Activated naive CD8-positive, alpha-beta T cell treated with anti-CD3 and anti-CD28 coated beads, Interleukin-2, amount 10 ng/mL, durations not matched to agents 7 days and 5 days (primary cell): ENCODE measurements around the gene PACS1. TPM values are rescaled to one million over a fixed set of nuclear protein-coding genes. Genes with fewer than 3 reads are reported as not detected.

Experiments
- ATAC-seq: fragments of 150-1000 bp; cut with Tn5 transposase; one replicate; pipeline ENCODE4 v1.10.0; 2021; ENCODE audit warnings: low read depth, moderate library complexity
- POLR2A ChIA-PET: fragments of 350-600 bp; sonication (Branson Sonifier 250); formaldehyde crosslinking; loops from one replicate; lab custom pipeline; 2021; ENCODE audit warnings: antibody characterized with exemption; lab: Charles Lee
- DNase-seq: peaks from one replicate; pipeline ENCODE4 v3.0.0; 2021
- H3K27ac Mint-ChIP-seq: one replicate; pipeline ENCODE4 v1.8.0; 2022; ENCODE audit warnings: mild to moderate bottlenecking, mixed read lengths
- H3K27me3 Mint-ChIP-seq: one replicate; pipeline ENCODE4 v1.8.0; 2022; ENCODE audit warnings: mild to moderate bottlenecking, moderate library complexity, mixed read lengths
- H3K36me3 Mint-ChIP-seq: one replicate; pipeline ENCODE4 v1.8.0; 2021; ENCODE audit warnings: mild to moderate bottlenecking, mixed read lengths
- H3K4me1 Mint-ChIP-seq: one replicate; pipeline ENCODE4 v1.8.0; 2021; ENCODE audit warnings: mixed read lengths
- H3K4me3 Mint-ChIP-seq: one replicate; pipeline ENCODE4 v1.8.0; 2022; ENCODE audit warnings: mild to moderate bottlenecking, moderate library complexity, mixed read lengths
- H3K9me3 Mint-ChIP-seq: one replicate; pipeline ENCODE4 v1.8.0; 2021; ENCODE audit warnings: mixed read lengths
- total RNA-seq, 2 experiments: library from RNA; stranded (reverse); gene quantifications; one replicate each; pipeline ENCODE4 v1.2.3, GENCODE V29; 2021

PACS1 gene
- total RNA-seq, 2 experiments from 2014 or later, result 138 to 162 TPM

DNA sequence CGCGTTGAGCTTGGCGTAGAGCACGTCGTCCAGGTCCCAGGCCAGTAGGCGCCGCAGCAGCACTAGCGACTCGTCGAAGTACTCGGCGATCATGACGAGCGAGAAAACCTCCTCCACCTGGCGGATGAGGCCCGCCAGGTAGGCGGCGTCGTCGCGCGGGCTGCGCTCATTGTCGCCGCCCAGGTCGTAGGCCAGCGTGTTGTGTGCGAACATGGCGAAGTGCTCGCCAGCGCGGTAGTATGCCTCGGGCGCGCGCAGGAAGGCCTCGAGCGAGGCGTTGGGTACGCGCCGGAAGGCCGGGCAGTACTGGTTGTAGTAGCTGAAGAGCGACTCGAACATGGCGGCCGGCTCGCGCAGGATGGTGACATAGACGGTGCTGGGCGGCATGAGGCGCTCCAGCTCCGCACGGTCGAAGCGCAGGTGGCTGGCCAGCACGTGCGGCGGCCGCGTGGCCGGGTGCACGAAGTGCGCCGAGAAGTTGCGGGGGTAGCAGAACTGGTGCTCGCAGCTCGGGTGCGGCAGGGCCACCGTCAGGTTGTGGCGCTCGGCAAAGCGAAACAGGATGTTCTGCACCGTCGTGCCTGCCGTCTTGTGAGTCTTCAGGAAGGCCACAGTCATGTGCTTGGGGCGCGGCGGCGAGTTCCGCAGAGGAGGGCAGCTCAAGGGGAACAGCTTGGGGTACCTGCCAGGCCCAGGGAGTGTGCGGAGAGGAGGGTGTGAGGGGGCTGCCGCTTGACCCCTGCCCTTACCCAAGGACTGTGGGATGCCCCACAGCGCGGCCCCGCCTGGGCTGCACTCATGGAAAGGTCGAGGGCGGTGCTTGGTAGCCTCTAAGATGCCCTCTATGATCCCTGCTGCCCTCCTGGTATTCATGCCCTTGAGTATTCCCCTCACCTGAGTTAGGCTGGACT lies 26.8 kb upstream of the PACS1 start:
- peaks cover 22% of the 10 kb centered on the region for H3K27me3 Mint-ChIP-seq
- peaks cover 6% of the 10 kb centered on the region for H3K4me1 Mint-ChIP-seq
- H3K9me3 Mint-ChIP-seq, result no peaks in the 10 kb centered on the region
- no peaks in the 10 kb centered on the region for H3K36me3 Mint-ChIP-seq
- POLR2A ChIA-PET, result no interaction called here
- no peak for ATAC-seq
- no peak for DNase-seq
- H3K27ac Mint-ChIP-seq, result no peak overlapping the region
- H3K4me3 Mint-ChIP-seq, result no peak overlapping the region

DNA sequence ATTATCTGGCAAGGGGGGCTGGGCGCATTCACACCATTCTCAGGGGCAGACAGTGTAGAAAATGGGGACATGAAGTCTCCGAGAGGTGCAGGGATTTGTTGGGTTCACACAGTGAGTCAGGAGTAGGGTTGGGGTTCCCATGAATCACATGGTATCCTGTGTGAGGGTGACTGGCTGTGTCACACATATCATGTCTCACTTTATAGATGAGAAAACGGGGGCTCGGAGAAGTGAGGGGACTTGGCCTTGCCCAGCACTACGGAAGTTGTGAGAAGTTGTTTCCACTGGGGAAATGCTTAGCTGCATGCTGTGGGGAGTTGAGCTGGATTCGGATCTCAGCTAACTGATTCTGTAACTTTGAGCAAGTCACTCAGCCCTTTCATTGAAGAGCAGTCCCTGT lies 25.3 kb upstream of the PACS1 start:
- Mint-ChIP-seq H3K36me3 (no peaks in the 10 kb centered on the region), H3K27ac (no peak overlapping the region), H3K4me1 (peaks cover 10% of the 10 kb centered on the region), H3K9me3 (no peaks in the 10 kb centered on the region), H3K4me3 (peak overlapping the region; percentile 18), H3K27me3 (peaks cover 23% of the 10 kb centered on the region)
- DNase-seq (no peak), ATAC-seq (peak; percentile 8)
- POLR2A ChIA-PET, result no interaction called here

- no peaks in the 10 kb centered on the region for H3K36me3 Mint-ChIP-seq
- POLR2A ChIA-PET, result no interaction called here
- H3K27ac Mint-ChIP-seq, result no peak overlapping the region
- DNase-seq, result peak; percentile 84
- ATAC-seq, result peak; percentile 90
- peaks cover 10% of the 10 kb centered on the region for H3K4me1 Mint-ChIP-seq
- peaks cover 21% of the 10 kb centered on the region for H3K27me3 Mint-ChIP-seq
- H3K4me3 Mint-ChIP-seq, result peak overlapping the region; percentile 18
- H3K9me3 Mint-ChIP-seq, result no peaks in the 10 kb centered on the region
Observed at GRCh38 chr11:66045177-66045639, 24.9 kb upstream of the PACS1 start.

GRCh38 chr11:66046901-66047300 lies 23.2 kb upstream of the PACS1 start:
- peaks cover 20% of the 10 kb centered on the region for H3K4me1 Mint-ChIP-seq
- H3K4me3 Mint-ChIP-seq, result no peak overlapping the region
- H3K9me3 Mint-ChIP-seq, result no peaks in the 10 kb centered on the region
- no peak for DNase-seq
- H3K27me3 Mint-ChIP-seq, result peaks cover 14% of the 10 kb centered on the region
- ATAC-seq, result no peak
- POLR2A ChIA-PET, result interaction anchor here (1.8 kb wide), 1 partner anchor 44 kb away, joined by 6 read pairs; the partner anchor contains the start of genes BANF1 and EIF1AD
- H3K36me3 Mint-ChIP-seq, result no peaks in the 10 kb centered on the region
- H3K27ac Mint-ChIP-seq, result no peak overlapping the region

GRCh38 chr11:66047541-66048365 lies 22.3 kb upstream of the PACS1 start:
- Mint-ChIP-seq H3K27ac (no peak overlapping the region), H3K4me3 (no peak overlapping the region), H3K27me3 (peaks cover 14% of the 10 kb centered on the region), H3K36me3 (peaks cover 5% of the 10 kb centered on the region), H3K9me3 (no peaks in the 10 kb centered on the region), H3K4me1 (peaks cover 21% of the 10 kb centered on the region)
- ATAC-seq, result no peak
- POLR2A ChIA-PET, result interaction anchor here (0.5 to 1.8 kb wide), 2 partner anchors 10 to 45 kb away, joined by 4 to 6 read pairs; partner anchors contain the start of genes BANF1 and EIF1AD
- no peak for DNase-seq

GRCh38 chr11:66048547-66049323 lies 21.3 kb upstream of the PACS1 start, which contains the start of gene GAL3ST3:
TSS of gene GAL3ST3 (minus strand) at chr11:66049161. CDS start at chr11:66045415, 3,746 bp downstream.
- Mint-ChIP-seq H3K9me3 (no peaks in the 10 kb centered on the region), H3K4me1 (peaks cover 28% of the 10 kb centered on the region), H3K27me3 (peaks cover 14% of the 10 kb centered on the region), H3K36me3 (peaks cover 10% of the 10 kb centered on the region), H3K27ac (no peak within 1 kb of the TSS), H3K4me3 (peak within 1 kb of the TSS; percentile 10)
- DNase-seq, result no peak
- POLR2A ChIA-PET, result interaction anchor here (1.0 to 1.8 kb wide), 2 partner anchors 10 to 46 kb away, joined by 5 to 6 read pairs; partner anchors contain the start of genes BANF1 and EIF1AD
- no peak for ATAC-seq

GRCh38 chr11:66050581-66051231 lies 19.4 kb upstream of the PACS1 start:
- ATAC-seq (no peak), DNase-seq (no peak)
- Mint-ChIP-seq H3K9me3 (no peaks in the 10 kb centered on the region), H3K4me1 (peaks cover 28% of the 10 kb centered on the region), H3K4me3 (peak overlapping the region; percentile 99), H3K36me3 (peaks cover 18% of the 10 kb centered on the region), H3K27me3 (peaks cover 14% of the 10 kb centered on the region), H3K27ac (peak overlapping the region; percentile 83)
- POLR2A ChIA-PET, result interaction anchor here (0.5 to 6.5 kb wide), 7 partner anchors 18 to 424 kb away, joined by 4 to 62 read pairs (median 5); partner anchors contain the start of genes MUS81 and PACS1

DNA sequence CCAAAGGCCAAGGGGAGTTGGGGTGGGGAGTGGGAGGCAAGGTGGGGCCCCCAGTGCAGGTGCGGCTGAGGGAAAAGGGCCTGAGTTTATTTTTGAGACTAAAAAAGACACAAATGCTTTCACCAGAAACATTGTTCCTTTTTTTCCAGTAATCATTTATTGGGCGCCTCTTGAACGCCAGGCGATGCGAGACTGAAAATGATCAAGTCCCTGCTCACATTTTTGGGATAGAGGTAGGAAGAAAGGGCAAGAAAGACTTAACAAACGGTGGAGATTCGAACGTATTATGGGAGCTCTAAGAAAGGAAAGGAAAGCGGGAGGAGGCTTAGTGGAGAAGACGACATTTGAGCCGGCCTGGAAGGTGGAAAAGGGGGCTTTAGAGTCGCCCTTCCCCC lies 18.7 kb upstream of the PACS1 start:
- Mint-ChIP-seq H3K27ac (peak overlapping the region; percentile 83), H3K36me3 (peaks cover 20% of the 10 kb centered on the region), H3K4me3 (peak overlapping the region; percentile 99), H3K4me1 (peaks cover 28% of the 10 kb centered on the region), H3K9me3 (no peaks in the 10 kb centered on the region), H3K27me3 (peaks cover 14% of the 10 kb centered on the region)
- POLR2A ChIA-PET, result interaction anchor here (0.5 to 6.5 kb wide), 12 partner anchors 17 to 425 kb away, joined by 3 to 62 read pairs (median 5); partner anchors contain the start of genes CCDC85B, MUS81 and PACS1
- DNase-seq (no peak), ATAC-seq (no peak)

DNA sequence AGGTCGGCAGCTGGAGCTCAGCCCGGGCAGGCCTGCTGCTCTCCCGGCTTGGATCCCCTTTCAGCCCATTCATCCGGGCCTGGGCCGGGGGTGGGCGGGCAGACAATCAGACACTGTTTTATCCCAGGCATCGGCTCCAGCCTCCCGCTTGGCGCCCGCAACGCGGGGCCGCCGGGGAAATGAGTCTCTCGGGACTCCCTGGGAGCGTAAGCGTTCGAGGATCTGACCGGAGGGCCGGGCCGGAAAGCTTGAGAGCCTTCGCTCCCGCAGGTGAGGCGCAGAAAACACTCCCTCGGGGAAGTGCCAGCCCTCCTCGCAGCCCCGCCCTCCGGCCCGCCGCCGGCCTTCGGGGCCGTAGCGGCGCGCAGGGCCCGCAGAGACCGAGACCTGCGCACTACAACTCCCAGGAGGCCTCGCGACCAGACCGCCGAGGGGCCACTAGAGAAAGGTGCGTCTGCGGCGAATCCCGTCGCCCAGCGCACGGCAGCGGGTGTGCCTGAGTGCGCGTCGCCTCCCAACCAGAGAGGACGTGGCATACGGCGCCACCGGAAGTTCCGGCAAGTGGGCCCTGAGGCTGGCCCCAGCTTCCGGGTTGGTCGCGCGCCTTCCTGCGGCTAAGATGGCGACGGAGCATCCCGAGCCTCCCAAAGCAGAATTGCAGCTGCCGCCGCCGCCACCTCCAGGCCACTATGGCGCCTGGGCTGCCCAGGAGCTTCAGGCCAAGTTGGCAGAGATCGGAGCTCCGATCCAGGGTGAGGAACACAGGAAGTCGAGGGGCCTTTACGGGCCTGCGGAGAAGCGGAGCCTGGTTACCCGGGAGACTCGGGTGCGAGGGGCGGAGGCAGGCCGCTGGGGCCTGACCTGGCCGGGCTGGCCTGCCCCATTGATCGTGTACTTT lies 18.1 kb upstream of the PACS1 start, which contains the start of gene SF3B2:
Gene SF3B2, plus strand, starts transcription at position 599 of the 898 bp plus-strand sequence. Its CDS starts 21 bp downstream, at position 620.
- ATAC-seq, result peak; percentile 99
- Mint-ChIP-seq H3K9me3 (no peaks in the 10 kb centered on the region), H3K27me3 (peaks cover 10% of the 10 kb centered on the region), H3K4me1 (peaks cover 28% of the 10 kb centered on the region), H3K36me3 (peaks cover 20% of the 10 kb centered on the region), H3K27ac (peak within 1 kb of the TSS; percentile 92), H3K4me3 (peak within 1 kb of the TSS; percentile 99)
- DNase-seq, result peak; percentile 96
- POLR2A ChIA-PET, result interaction anchor here (0.6 to 6.5 kb wide), 24 partner anchors 11 to 437 kb away, joined by 3 to 62 read pairs (median 5); partner anchors contain the start of genes BANF1, CCDC85B, CFL1 and EIF1AD

DNA sequence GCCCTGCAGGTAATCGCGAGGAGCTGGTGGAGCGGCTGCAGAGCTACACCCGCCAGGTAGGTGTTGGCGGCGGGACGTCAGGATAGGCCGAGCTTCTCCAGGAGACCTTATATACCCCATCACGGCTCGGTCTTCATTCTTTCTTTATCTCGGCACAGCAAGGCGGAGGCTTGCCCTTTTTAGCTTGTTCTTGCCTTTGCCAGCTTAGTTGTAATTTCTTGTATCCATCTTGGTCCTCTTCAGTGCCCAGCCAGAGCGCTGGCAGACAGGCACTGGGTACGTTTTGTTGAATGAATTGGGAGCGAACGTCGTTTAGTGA lies 17.4 kb upstream of the PACS1 start:
- peaks cover 23% of the 10 kb centered on the region for H3K36me3 Mint-ChIP-seq
- ATAC-seq (no peak), DNase-seq (no peak)
- peaks cover 28% of the 10 kb centered on the region for H3K4me1 Mint-ChIP-seq
- H3K4me3 Mint-ChIP-seq, result peak overlapping the region; percentile 99
- peaks cover 10% of the 10 kb centered on the region for H3K27me3 Mint-ChIP-seq
- H3K9me3 Mint-ChIP-seq, result no peaks in the 10 kb centered on the region
- peak overlapping the region; percentile 92 for H3K27ac Mint-ChIP-seq
- POLR2A ChIA-PET, result interaction anchor here (0.9 to 6.5 kb wide), 17 partner anchors 11 to 438 kb away, joined by 3 to 62 read pairs (median 5); partner anchors contain the start of genes BANF1, CCDC85B, CFL1 and EIF1AD

DNA sequence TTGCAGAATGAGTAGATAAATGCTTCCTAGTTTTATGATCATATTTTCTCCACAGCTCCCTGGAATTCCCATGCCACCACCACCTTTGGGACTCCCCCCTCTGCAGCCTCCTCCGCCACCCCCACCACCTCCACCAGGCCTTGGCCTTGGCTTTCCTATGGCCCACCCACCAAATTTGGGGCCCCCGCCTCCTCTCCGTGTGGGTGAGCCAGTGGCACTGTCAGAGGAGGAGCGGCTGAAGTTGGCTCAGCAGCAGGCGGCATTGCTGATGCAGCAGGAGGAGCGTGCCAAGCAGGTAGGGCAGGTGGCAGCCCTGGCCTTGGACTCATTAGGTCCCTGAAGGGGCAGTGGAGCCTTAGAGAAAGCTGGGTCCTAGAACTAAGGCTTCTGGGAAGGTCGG lies 15.1 kb upstream of the PACS1 start:
- Mint-ChIP-seq H3K27ac (peak overlapping the region; percentile 13), H3K36me3 (peaks cover 36% of the 10 kb centered on the region), H3K4me1 (peaks cover 29% of the 10 kb centered on the region), H3K27me3 (no peaks in the 10 kb centered on the region), H3K9me3 (no peaks in the 10 kb centered on the region), H3K4me3 (no peak overlapping the region)
- POLR2A ChIA-PET, result interaction anchor here (6.5 kb wide), 1 partner anchor 14 kb away, joined by 62 read pairs; the partner anchor contains the start of gene PACS1
- ATAC-seq, result no peak
- no peak for DNase-seq
